Activated naive CD4-positive, alpha-beta T cell treated with anti-CD3 and anti-CD28 coated beads, Interleukin-2, amount 10 ng/mL, durations not matched to agents 7 days and 5 days (primary cell): ENCODE data around the gene GOLGA6C.
"Not testable (repeated sequence)": the region's sequence is repeated elsewhere in the genome, so short reads cannot be mapped to it uniquely, and the experiment has no call there.

Experiments
- CTCF ChIA-PET: fragments of 350-600 bp; sonication (Branson Sonifier 250); formaldehyde crosslinking; loops from one replicate; lab custom pipeline; 2021; ENCODE audit warnings: antibody characterized with exemption; lab: Charles Lee
- DNase-seq: peaks from one replicate; pipeline ENCODE4 v3.0.0-alpha.2; 2020
- H3K27ac Mint-ChIP-seq: one replicate; pipeline ENCODE4 v1.8.0; 2021; ENCODE audit warnings: mild to moderate bottlenecking, moderate library complexity, mixed read lengths
- H3K27me3 Mint-ChIP-seq: one replicate; pipeline ENCODE4 v1.8.0; 2021; ENCODE audit warnings: mild to moderate bottlenecking, mixed read lengths
- H3K36me3 Mint-ChIP-seq: one replicate; pipeline ENCODE4 v1.8.0; 2021; ENCODE audit warnings: mixed read lengths
- H3K4me1 Mint-ChIP-seq: one replicate; pipeline ENCODE4 v1.8.0; 2021; ENCODE audit warnings: mixed read lengths
- H3K4me3 Mint-ChIP-seq: one replicate; pipeline ENCODE4 v1.8.0; 2021; ENCODE audit warnings: mild to moderate bottlenecking, moderate library complexity, mixed read lengths
- H3K9me3 Mint-ChIP-seq: one replicate; pipeline ENCODE4 v1.8.0; 2021; ENCODE audit warnings: mixed read lengths

The GOLGA6C gene

GRCh38 chr15:75219507-75219929 is 38.6 kb upstream of the GOLGA6C start:
- H3K27ac Mint-ChIP-seq, H3K9me3 Mint-ChIP-seq, CTCF ChIA-PET, H3K4me1 Mint-ChIP-seq, DNase-seq, H3K27me3 Mint-ChIP-seq, H3K36me3 Mint-ChIP-seq, H3K4me3 Mint-ChIP-seq: not testable (repeated sequence)

GRCh38 chr15:75223688-75224087 is 34.4 kb upstream of the GOLGA6C start:
- Mint-ChIP-seq H3K27ac (no peak overlapping the region), H3K27me3 (peaks cover 25% of the 10 kb centered on the region)
- CTCF ChIA-PET: no interaction called here

DNA sequence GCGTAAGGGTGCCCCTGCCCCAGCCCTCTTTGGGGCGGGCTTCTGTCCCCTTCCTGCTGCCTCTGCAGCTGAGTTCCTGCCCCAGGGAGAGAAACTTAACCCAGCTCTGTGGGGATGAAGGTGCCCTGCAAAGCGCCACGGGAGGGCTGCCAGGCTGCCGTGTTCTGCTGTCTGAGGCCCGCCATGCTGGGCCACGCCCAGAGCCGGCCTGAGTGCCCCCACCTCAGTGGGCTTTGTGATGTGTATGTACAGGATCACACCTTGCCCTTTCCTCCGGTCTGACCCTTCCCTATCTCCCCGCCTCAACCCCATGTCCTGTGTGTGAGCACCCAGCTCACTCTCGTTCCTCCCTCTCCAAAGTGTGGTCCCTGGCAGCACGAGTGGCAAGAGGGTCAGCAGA is 33.9 kb upstream of the GOLGA6C start:
- H3K4me1 Mint-ChIP-seq: no peaks in the 10 kb centered on the region
- H3K27me3 Mint-ChIP-seq: peaks cover 29% of the 10 kb centered on the region
- no peaks in the 10 kb centered on the region for H3K36me3 Mint-ChIP-seq
- no peak for DNase-seq
- H3K9me3 Mint-ChIP-seq: no peaks in the 10 kb centered on the region
- CTCF ChIA-PET: no interaction called here
- no peak overlapping the region for H3K4me3 Mint-ChIP-seq
- no peak overlapping the region for H3K27ac Mint-ChIP-seq

More at GRCh38 chr15:75223688-75224087, 34.4 kb upstream of the GOLGA6C start:
- Mint-ChIP-seq H3K9me3 (no peaks in the 10 kb centered on the region), H3K4me1 (no peaks in the 10 kb centered on the region), H3K4me3 (no peak overlapping the region), H3K36me3 (no peaks in the 10 kb centered on the region)
- DNase-seq: no peak

DNA sequence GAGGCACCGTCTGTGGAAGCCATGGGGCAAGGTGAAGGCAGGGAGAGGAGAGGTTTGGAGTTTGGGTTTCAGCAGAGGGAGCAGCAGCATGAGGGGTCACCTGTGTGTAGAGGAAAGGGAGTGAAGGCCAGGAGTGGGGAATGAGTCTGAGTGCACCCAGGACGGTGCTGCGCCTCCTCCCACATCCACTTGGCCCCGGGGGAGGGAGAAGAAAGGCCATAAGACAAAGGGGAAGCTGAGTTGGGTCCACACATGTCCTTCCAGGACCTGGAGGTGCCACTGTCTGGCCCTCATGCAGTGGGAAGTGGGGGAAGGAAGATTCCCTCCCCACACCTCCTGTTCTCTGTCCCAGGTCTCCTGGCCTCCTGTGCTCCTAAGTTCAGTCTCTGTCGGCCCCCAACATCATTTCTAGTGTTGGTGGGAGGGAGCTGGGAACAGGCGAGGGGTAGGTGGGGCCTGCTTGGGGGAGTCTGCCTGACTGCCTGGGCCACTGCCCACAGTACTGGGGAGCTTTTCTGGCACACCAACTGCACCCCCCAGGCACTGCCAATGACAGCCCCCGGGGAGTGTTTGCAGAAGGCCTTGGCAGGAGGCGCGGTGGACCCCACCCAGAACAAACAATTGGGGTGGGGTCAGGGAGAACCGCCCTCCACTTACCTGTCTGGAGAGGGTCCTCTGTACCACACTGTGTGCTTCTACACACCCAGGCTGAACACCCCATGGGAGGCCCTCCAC is 32.9 kb upstream of the GOLGA6C start:
- H3K27me3 Mint-ChIP-seq: peaks cover 32% of the 10 kb centered on the region
- CTCF ChIA-PET, H3K4me3 Mint-ChIP-seq, H3K27ac Mint-ChIP-seq, H3K4me1 Mint-ChIP-seq, H3K36me3 Mint-ChIP-seq, H3K9me3 Mint-ChIP-seq: not testable (repeated sequence)
- peak; percentile 10 for DNase-seq

- H3K4me3 Mint-ChIP-seq: no peak overlapping the region
- no peaks in the 10 kb centered on the region for H3K4me1 Mint-ChIP-seq
- no peaks in the 10 kb centered on the region for H3K36me3 Mint-ChIP-seq
- DNase-seq: peak; percentile 16
- CTCF ChIA-PET: no interaction called here
- no peak overlapping the region for H3K27ac Mint-ChIP-seq
- no peaks in the 10 kb centered on the region for H3K9me3 Mint-ChIP-seq
- peaks cover 32% of the 10 kb centered on the region for H3K27me3 Mint-ChIP-seq
Observed at GRCh38 chr15:75225951-75226732, 32.0 kb upstream of the GOLGA6C start.

GRCh38 chr15:75227112-75227511 is 31.0 kb upstream of the GOLGA6C start:
- peaks cover 32% of the 10 kb centered on the region for H3K27me3 Mint-ChIP-seq
- H3K4me1 Mint-ChIP-seq, H3K9me3 Mint-ChIP-seq, H3K36me3 Mint-ChIP-seq, CTCF ChIA-PET, H3K27ac Mint-ChIP-seq, H3K4me3 Mint-ChIP-seq: not testable (repeated sequence)
- peak; percentile 5 for DNase-seq

DNA sequence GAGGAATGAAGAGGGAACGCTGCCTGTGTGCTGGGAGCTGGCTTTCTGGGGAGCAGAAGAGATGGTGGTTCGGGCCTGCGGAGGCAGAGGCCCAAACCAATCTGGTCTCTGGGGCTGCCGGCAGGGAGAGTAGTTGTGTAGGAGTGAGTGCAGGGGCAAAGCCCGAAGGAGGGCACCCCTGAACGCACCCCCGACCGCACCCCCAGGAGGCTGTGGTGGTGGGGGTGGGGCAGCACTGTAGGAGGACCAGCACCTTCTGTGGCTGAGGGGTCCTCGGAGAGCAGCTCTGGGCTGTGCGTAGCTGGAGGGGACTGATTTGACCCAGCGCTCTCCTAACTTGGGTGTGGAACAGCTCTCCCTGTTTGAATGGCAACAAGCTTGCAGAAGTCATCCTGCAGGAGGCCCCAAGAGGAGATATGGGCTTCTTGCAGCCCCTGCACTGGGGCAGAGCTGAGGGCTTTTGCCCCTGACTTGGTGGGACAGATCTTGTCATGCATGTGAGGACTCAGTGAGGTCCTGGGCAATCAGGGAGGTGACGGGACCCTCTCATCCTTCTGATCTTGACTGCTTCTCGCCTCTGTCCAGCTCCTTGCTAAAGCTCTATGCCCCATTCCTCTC is 30.4 kb upstream of the GOLGA6C start:
- Mint-ChIP-seq H3K27ac (no peak overlapping the region), H3K27me3 (peaks cover 38% of the 10 kb centered on the region), H3K9me3 (no peaks in the 10 kb centered on the region), H3K4me1 (no peaks in the 10 kb centered on the region), H3K4me3 (no peak overlapping the region), H3K36me3 (no peaks in the 10 kb centered on the region)
- DNase-seq: peak; percentile 16
- CTCF ChIA-PET: no interaction called here

DNA sequence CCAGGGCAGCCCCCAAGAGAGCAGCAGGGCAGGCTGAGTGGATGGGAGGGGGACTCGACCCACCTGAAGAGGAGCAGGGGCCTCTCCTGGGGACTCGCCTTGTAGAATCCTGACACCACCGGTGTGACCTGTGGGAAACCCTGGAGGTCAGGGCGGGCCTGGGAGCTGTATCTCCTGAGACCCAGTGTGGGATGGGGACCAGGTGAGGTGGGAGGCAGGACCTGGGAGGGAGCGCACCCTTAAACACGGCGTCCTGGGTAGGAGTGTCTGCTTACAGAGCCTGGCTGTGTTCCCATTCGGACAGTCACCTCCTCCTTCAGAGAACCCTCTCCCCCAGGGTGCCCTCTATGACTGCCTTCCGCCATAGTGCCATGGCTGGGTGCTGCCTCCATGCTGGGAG is 29.3 kb upstream of the GOLGA6C start:
- Mint-ChIP-seq H3K4me1 (no peaks in the 10 kb centered on the region), H3K27me3 (peaks cover 49% of the 10 kb centered on the region), H3K27ac (no peak overlapping the region), H3K4me3 (no peak overlapping the region), H3K36me3 (no peaks in the 10 kb centered on the region), H3K9me3 (no peaks in the 10 kb centered on the region)
- CTCF ChIA-PET: no interaction called here
- no peak for DNase-seq

DNA sequence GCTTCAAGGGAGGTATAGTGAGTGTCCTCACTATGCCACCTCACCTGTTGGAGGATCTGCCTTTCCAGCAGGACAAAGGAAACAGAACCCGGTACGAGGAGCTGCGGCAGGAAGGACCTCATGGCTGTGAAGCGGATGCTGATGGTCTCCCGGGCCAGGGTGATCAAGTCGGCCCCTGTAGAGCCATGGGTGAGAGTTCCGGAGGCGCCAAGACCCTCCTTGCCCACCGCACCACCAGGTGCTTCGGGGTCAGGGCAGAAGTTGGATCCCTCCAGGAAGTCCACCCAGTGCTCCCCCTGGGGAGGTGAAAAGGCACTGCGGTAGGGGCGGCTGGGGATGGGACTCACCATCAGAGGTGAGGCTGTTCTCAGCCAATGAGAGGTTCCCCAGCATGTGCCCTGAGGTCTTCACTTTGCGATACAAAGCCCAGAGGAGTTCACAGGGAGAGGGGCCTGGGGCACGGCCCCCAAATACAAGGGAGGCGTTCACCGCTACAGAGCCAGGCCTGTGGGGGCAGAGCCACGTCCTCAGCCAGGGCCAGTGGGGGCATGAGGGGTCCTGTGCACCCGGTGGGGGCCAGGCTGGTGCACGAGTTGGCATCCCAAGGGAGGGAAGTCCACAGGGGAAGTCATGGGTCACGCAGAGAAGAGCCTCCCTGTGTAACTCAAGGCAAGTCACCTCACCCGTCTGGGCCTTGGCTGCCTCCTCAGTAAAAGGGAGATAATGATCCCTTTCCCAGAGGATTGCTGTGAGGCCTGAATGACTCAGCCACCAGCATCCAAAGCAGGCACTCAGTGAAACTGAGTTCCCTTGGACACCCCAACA is 28.7 kb upstream of the GOLGA6C start:
- Mint-ChIP-seq H3K9me3 (no peaks in the 10 kb centered on the region), H3K36me3 (no peaks in the 10 kb centered on the region), H3K27ac (no peak overlapping the region), H3K4me1 (no peaks in the 10 kb centered on the region), H3K27me3 (peaks cover 55% of the 10 kb centered on the region), H3K4me3 (no peak overlapping the region)
- no peak for DNase-seq
- CTCF ChIA-PET: interaction anchor here (1.1 kb wide), 1 partner anchor 25 kb away, joined by 5 read pairs; no protein-coding TSS in a partner anchor

- no peaks in the 10 kb centered on the region for H3K9me3 Mint-ChIP-seq
- H3K27me3 Mint-ChIP-seq: peaks cover 58% of the 10 kb centered on the region
- no peaks in the 10 kb centered on the region for H3K4me1 Mint-ChIP-seq
- CTCF ChIA-PET: interaction anchor here (1.1 kb wide), 1 partner anchor 26 kb away, joined by 5 read pairs; no protein-coding TSS in a partner anchor
- no peak overlapping the region for H3K4me3 Mint-ChIP-seq
- H3K36me3 Mint-ChIP-seq: no peaks in the 10 kb centered on the region
- no peak overlapping the region for H3K27ac Mint-ChIP-seq
- DNase-seq: no peak
Observed at GRCh38 chr15:75230016-75230343, 28.2 kb upstream of the GOLGA6C start.

- Mint-ChIP-seq H3K4me3 (no peak overlapping the region), H3K4me1 (no peaks in the 10 kb centered on the region), H3K27ac (no peak overlapping the region), H3K36me3 (no peaks in the 10 kb centered on the region), H3K27me3 (peaks cover 62% of the 10 kb centered on the region), H3K9me3 (no peaks in the 10 kb centered on the region)
- CTCF ChIA-PET: interaction anchor here (1.1 kb wide), 1 partner anchor 27 kb away, joined by 5 read pairs; no protein-coding TSS in a partner anchor
- no peak for DNase-seq
Observed at GRCh38 chr15:75230551-75231371, 27.4 kb upstream of the GOLGA6C start.

- peaks cover 62% of the 10 kb centered on the region for H3K27me3 Mint-ChIP-seq
- CTCF ChIA-PET: no interaction called here
Observed at GRCh38 chr15:75231836-75232235, 26.3 kb upstream of the GOLGA6C start.

GRCh38 chr15:75232252-75232813 is 25.8 kb upstream of the GOLGA6C start:
- no peak overlapping the region for H3K27ac Mint-ChIP-seq
- no peak for DNase-seq
- H3K27me3 Mint-ChIP-seq: peaks cover 64% of the 10 kb centered on the region
- H3K4me3 Mint-ChIP-seq: no peak overlapping the region
- no peaks in the 10 kb centered on the region for H3K36me3 Mint-ChIP-seq
- H3K9me3 Mint-ChIP-seq: no peaks in the 10 kb centered on the region
- CTCF ChIA-PET: no interaction called here
- H3K4me1 Mint-ChIP-seq: no peaks in the 10 kb centered on the region

More at GRCh38 chr15:75231836-75232235, 26.3 kb upstream of the GOLGA6C start:
- H3K4me3 Mint-ChIP-seq: no peak overlapping the region
- no peaks in the 10 kb centered on the region for H3K9me3 Mint-ChIP-seq
- no peaks in the 10 kb centered on the region for H3K4me1 Mint-ChIP-seq
- no peak overlapping the region for H3K27ac Mint-ChIP-seq
- DNase-seq: no peak
- H3K36me3 Mint-ChIP-seq: no peaks in the 10 kb centered on the region
